ENCODE measurements around the gene SLC46A2.

DNA sequence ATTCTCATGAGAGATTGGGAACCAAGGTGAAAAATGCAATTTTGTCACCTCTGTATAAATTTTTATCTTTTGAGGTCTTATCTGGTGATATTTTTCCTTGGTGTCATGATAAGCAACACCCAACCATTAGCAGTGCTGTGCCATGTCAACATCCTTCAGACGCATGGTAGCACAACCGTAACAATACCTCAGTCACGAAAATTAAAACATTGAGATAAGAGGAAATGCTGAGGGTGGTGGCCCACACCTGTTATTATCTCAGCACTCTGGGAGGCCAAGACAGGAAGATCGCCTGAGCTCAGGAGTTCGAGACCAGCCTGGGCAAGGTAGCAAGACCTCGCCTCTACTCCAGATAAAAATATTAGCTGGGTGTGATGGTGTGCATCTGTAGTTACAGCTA is 32.7 kb downstream of the SLC46A2 start:
- TF ChIP-seq, protein P1, sequence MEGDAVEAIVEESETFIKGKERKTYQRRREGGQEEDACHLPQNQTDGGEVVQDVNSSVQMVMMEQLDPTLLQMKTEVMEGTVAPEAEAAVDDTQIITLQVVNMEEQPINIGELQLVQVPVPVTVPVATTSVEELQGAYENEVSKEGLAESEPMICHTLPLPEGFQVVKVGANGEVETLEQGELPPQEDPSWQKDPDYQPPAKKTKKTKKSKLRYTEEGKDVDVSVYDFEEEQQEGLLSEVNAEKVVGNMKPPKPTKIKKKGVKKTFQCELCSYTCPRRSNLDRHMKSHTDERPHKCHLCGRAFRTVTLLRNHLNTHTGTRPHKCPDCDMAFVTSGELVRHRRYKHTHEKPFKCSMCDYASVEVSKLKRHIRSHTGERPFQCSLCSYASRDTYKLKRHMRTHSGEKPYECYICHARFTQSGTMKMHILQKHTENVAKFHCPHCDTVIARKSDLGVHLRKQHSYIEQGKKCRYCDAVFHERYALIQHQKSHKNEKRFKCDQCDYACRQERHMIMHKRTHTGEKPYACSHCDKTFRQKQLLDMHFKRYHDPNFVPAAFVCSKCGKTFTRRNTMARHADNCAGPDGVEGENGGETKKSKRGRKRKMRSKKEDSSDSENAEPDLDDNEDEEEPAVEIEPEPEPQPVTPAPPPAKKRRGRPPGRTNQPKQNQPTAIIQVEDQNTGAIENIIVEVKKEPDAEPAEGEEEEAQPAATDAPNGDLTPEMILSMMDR (IDR thresholded peaks at IDR 0.05) = no peak
- TF ChIP-seq POLR2A (IDR thresholded peaks at IDR 0.05) = no peak
